H1 (cell line): Measurements from ENCODE around the gene FBXO47. TPM values are rescaled to one million over a fixed set of nuclear protein-coding genes. Genes with fewer than 3 reads are reported as not detected.

Experiments
- TBP ChIP-seq: IDR thresholded peaks from 2 replicates; pipeline ENCODE4 v1.6.1; 2011; ENCODE audit warnings: low read depth, low read length, improper control_type of control experiment
- ZNF274 ChIP-seq: IDR thresholded peaks from 2 replicates; pipeline ENCODE4 v1.7.0; 2012; ENCODE audit warnings: low read length, borderline replicate concordance; ENCODE audit errors: extremely low read depth
- polyA plus RNA-seq, 7 experiments: library from polyadenylated mRNA; depleted of rRNA in 3 of 7; stranded (reverse) in 5 of 7; unstranded in 2 of 7; fragments of >200 nt in 5 of 7; fragments of 200-250 nt in 2 of 7; gene quantifications; 1 replicate in 5 of 7; 2 replicates in 1 of 7; 4 replicates in 1 of 7; pipeline versions ENCODE4 v1.2.1 to v1.2.3, GENCODE V29; 2011 to 2013; ENCODE audit warnings: missing spikeins in 2 of 7, mixed read lengths in 2 of 7
- total RNA-seq: library from RNA; stranded (reverse); fragmentation: NEBNext Ultra II Directional; extraction: Animal tissue kit (Norgen Biotek cat#: 25700); gene quantifications from 2 replicates; pipeline ENCODE4 v1.2.1, GENCODE V29; 2021
- TF ChIP-seq, protein P1 (sequence below): IDR thresholded peaks from 2 replicates; pipeline ENCODE4 v1.6.1; 2012; ENCODE audit warnings: inconsistent platforms

FBXO47 gene
- total and polyA plus RNA-seq, 2 of the 8 experiments (the other 6 are each of a cell fraction or from before 2014, with no cell fraction given): not detected

GRCh38 chr17:38926293-38927070 lies 40.7 kb downstream of the FBXO47 start (continued):
- TF ChIP-seq TBP (no peak), ZNF274 (no peak)
- TF ChIP-seq, protein P1, sequence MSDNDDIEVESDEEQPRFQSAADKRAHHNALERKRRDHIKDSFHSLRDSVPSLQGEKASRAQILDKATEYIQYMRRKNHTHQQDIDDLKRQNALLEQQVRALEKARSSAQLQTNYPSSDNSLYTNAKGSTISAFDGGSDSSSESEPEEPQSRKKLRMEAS: no peak
